ENCODE measurements around the gene EIF4E1B. TPM values are rescaled to one million over a fixed set of nuclear protein-coding genes. Genes with fewer than 3 reads are reported as not detected.

The EIF4E1B gene
- total RNA-seq, 4 donors from 2014 or later, result not detected

DNA sequence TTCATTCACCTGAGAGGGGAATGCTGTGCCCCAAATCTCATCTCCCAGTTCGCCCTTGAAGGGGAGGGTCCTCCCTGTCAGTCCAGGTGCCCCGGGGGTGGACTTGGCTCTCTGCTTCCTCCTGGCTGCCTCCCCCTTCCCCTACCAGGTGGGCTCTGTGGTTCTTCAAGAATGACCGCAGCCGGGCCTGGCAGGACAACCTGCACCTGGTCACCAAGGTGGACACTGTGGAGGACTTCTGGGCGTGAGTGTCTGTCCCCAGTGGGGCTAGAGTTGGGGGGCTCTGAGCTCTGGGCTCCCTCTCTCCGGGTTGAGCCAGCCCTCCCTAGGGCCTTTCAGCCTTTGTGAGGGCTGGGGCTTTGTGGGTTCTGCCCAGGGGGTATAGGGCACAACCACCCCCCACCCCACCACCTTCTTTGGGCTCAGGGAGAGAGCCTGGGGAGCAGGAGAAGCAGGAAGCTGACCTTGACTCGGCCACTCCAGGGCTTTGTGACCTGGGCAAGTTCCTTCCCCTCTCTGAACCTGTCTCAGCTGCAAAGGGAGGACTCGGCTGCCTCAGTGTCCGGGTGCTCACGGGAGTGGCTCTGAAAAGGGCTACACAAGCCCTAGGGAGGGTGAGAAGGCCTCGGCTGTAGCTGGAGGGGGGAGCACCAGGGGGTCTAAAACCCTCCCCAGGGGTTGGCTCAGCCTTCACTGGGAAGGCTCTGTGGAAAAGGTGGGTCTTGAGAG lies 13.2 kb downstream of the EIF4E1B start:
- H3K27me3 ChIP-seq, result peaks cover 8% of the 10 kb centered on the region
- TF ChIP-seq POLR2AphosphoS5 (IDR thresholded peaks at IDR 0.05) (no peak), POLR2A (IDR thresholded peaks at IDR 0.05) (no peak), EP300 (IDR thresholded peaks at IDR 0.05) (no peak)
- TF ChIP-seq, protein P1, sequence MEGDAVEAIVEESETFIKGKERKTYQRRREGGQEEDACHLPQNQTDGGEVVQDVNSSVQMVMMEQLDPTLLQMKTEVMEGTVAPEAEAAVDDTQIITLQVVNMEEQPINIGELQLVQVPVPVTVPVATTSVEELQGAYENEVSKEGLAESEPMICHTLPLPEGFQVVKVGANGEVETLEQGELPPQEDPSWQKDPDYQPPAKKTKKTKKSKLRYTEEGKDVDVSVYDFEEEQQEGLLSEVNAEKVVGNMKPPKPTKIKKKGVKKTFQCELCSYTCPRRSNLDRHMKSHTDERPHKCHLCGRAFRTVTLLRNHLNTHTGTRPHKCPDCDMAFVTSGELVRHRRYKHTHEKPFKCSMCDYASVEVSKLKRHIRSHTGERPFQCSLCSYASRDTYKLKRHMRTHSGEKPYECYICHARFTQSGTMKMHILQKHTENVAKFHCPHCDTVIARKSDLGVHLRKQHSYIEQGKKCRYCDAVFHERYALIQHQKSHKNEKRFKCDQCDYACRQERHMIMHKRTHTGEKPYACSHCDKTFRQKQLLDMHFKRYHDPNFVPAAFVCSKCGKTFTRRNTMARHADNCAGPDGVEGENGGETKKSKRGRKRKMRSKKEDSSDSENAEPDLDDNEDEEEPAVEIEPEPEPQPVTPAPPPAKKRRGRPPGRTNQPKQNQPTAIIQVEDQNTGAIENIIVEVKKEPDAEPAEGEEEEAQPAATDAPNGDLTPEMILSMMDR (IDR thresholded peaks at IDR 0.05), result no peak
- H3K4me1 ChIP-seq, result peaks cover 0 to 22% (median 9%) of the 10 kb centered on the region in 3 donors
- H3K27ac ChIP-seq, result no peak overlapping the region
- WGBS, 2 donors (ENCODE audit: low coverage in 1 of 2), result 60% methylated on average over 1 of the region's 11 CpGs; no CpG with 5 or more reads in 1 of the 2 donors
- no peaks in the 10 kb centered on the region for H3K36me3 ChIP-seq
- no peak overlapping the region for H3K4me3 ChIP-seq
- ATAC-seq, result no peak
- no peaks in the 10 kb centered on the region for H3K9me3 ChIP-seq

DNA sequence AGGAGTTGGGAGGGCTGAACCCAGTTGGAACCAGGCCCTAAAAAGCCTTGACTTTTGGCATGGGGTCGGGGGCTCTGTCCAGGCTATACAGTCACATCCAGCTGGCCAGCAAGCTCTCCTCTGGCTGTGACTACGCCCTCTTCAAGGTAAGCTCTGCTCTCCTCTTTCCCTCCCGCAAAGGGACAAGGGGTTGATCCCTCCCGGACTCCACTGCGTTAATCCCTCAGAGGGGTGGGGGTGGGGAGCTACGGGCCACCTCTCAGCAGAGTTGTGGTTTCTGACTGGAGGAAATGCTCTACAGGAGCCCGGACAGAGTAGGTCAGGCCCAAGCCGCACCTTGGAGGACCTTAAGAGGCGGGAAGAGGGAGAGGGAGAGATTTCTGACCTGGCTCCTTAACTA lies 13.8 kb downstream of the EIF4E1B start:
- WGBS, 2 donors (ENCODE audit: low coverage in 1 of 2), result 70% methylated on average over 2 of the region's 9 CpGs; no CpG with 5 or more reads in 1 of the 2 donors
- Histone ChIP-seq H3K27me3 (peaks cover 8% of the 10 kb centered on the region), H3K36me3 (no peaks in the 10 kb centered on the region), H3K4me1 (peaks cover 0 to 29% (median 12%) of the 10 kb centered on the region in 3 donors), H3K9me3 (no peaks in the 10 kb centered on the region), H3K4me3 (no peak overlapping the region), H3K27ac (no peak overlapping the region)
- ATAC-seq, result no peak
- no peak for TF ChIP-seq POLR2A (IDR thresholded peaks at IDR 0.05)
- TF ChIP-seq POLR2AphosphoS5 (IDR thresholded peaks at IDR 0.05), result no peak
- TF ChIP-seq EP300 (IDR thresholded peaks at IDR 0.05), result no peak
- TF ChIP-seq, protein P1 (IDR thresholded peaks at IDR 0.05), result no peak

DNA sequence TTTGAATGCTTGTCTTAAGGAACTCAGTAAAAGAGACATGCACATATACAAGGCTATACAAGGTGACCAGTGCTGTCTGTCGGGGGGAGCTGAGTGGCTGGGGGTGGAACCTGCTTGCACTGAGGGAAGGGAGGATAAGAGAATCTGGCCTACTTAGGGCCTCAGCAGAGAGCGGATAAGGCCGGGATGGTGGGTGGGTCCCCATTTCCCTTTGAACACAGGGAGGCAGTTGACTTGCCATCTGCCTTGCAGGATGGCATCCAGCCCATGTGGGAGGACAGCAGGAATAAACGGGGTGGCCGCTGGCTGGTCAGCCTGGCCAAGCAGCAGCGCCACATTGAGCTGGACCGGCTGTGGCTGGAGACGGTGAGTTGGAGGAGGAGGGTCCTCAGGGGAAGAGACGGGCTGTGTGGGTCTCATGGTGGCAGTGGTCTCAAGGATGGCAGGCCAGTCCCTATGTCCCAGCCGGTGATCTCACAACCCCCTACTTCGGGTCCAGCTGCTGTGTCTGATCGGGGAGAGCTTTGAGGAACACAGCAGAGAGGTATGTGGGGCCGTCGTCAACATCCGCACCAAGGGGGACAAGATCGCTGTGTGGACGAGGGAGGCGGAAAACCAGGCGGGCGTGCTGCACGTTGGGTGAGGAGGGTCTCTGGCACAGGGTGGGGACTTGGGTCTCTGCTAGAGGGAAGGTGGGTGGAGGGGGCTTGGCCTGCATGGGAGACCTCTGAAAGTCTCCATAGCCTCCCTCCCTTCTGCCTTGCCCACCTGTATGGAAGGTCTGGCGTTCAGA lies 14.6 kb downstream of the EIF4E1B start:
- Histone ChIP-seq H3K27ac (no peak overlapping the region), H3K27me3 (peaks cover 8% of the 10 kb centered on the region), H3K4me3 (no peak overlapping the region), H3K36me3 (no peaks in the 10 kb centered on the region), H3K4me1 (peaks cover 0 to 33% (median 12%) of the 10 kb centered on the region in 3 donors), H3K9me3 (no peaks in the 10 kb centered on the region)
- TF ChIP-seq POLR2AphosphoS5 (IDR thresholded peaks at IDR 0.05), result no peak
- TF ChIP-seq, protein P1 (IDR thresholded peaks at IDR 0.05), result no peak
- no peak for ATAC-seq
- 93% methylated on average over 12 of the region's 22 CpGs; no CpG with 5 or more reads in 1 of the 2 donors for WGBS, 2 donors (ENCODE audit: low coverage in 1 of 2)

DNA sequence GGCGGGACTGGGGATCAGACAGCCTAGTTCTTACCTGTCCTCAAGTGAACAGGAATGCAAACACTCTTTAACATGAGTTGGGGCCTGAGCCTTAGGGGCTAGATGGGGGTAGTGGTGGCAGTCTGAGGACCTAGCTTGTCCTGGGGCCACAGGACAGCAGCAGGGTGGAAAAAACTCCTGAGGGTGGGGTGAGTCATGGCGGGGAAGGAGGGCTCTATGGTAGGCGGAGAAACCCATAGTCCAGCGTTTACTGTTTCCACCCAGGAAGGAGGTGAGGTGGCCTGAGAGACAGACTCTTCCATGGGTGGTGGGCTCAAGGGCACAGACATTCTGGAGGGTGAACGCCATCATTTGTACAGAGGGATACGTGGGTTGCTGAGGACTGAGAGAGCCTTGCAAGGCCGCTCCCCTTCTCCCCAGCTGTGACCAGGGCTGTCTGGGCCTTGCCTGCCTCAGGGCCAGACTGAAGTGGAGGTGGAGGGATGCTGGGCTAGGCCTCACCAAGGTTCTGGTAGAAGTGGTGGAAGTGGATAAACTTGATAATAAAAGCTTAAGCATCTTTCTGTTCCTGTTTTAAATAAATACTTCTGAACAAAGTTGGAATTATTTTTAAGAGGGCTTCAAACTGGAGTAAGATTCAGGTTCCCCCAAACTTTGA lies 15.7 kb downstream of the EIF4E1B start:
- peak overlapping the region; percentile 21 to 85 (median 79) for H3K27ac ChIP-seq
- ATAC-seq, result no peak

More for the DNA sequence above, 15.7 kb downstream of the EIF4E1B start:
- peaks cover 8% of the 10 kb centered on the region for H3K27me3 ChIP-seq
- H3K4me3 ChIP-seq, result peak overlapping the region in 1 of 2 donors; percentile 65
- TF ChIP-seq, protein P1 (IDR thresholded peaks at IDR 0.05), result no peak
- TF ChIP-seq POLR2AphosphoS5 (IDR thresholded peaks at IDR 0.05) (no peak), POLR2A (IDR thresholded peaks at IDR 0.05) (no peak), EP300 (IDR thresholded peaks at IDR 0.05) (no peak)
- WGBS, 2 donors (ENCODE audit: low coverage in 1 of 2), result 89 to 100% methylated on average over 1 to 4 of the region's 7 CpGs
- no peaks in the 10 kb centered on the region for H3K9me3 ChIP-seq
- peaks cover 0 to 40% (median 12%) of the 10 kb centered on the region in 3 donors for H3K4me1 ChIP-seq
- no peaks in the 10 kb centered on the region for H3K36me3 ChIP-seq
